ENCODE measurements around the gene BAZ2A. TPM values are rescaled to one million over a fixed set of nuclear protein-coding genes. Genes with fewer than 3 reads are reported as not detected.

The BAZ2A gene
- total RNA-seq, 2 experiments from 2014 or later: 40.6 to 139 TPM

- H3K9me3 ChIP-seq (ENCODE audit: low read length): no peaks in the 10 kb centered on the region
- no peaks in the 10 kb centered on the region for H3K9me2 ChIP-seq (ENCODE audit: insufficient read depth, low read length)
- no peak overlapping the region for H2AFZ ChIP-seq (ENCODE audit: low read length)
- no peak for DNase-seq (ENCODE audit: low spot score)
- H3K4me1 ChIP-seq (ENCODE audit: insufficient read depth, low read length, poor library complexity, severe bottlenecking): peaks cover 22% of the 10 kb centered on the region
- H3K4me3 ChIP-seq (ENCODE audit: low read depth, low read length, poor library complexity, severe bottlenecking): no peak overlapping the region
- ChIA-PET POLR2A (interaction anchor here (0.7 to 1.1 kb wide), 2 partner anchors 70 to 83 kb away, joined by 3 to 5 read pairs; partner anchors contain the start of gene RBMS2), CTCF (ENCODE audit: unreplicated experiment) (interaction anchor here (0.5 to 1.1 kb wide), 3 partner anchors 10 to 46 kb away, joined by 3 to 4 read pairs (median 3); no protein-coding TSS in a partner anchor)
- no peak overlapping the region for H3K27ac ChIP-seq (ENCODE audit: low read depth, low read length, poor library complexity, severe bottlenecking)
- H4K20me1 ChIP-seq (ENCODE audit: insufficient read depth, low read length): no peaks in the 10 kb centered on the region
- H3K79me2 ChIP-seq (ENCODE audit: insufficient read depth, low read depth, low read length): no peaks in the 10 kb centered on the region
- intact Hi-C loops (cut with micrococcal nuclease; ENCODE audit: unreplicated experiment): loop anchor here (5.0 kb wide), 1 partner anchor 79 kb away; no protein-coding TSS in a partner anchor
- BruUV-seq (replicated peaks): no TSS peak
- TF ChIP-seq CTCF (conservative IDR thresholded peaks at IDR 0.05; ENCODE audit: low read length) (no peak), EZH2phosphoT487 (IDR thresholded peaks at IDR 0.05; ENCODE audit: borderline replicate concordance, low read depth, low read length) (no peak)
- no peak overlapping the region for H3K4me2 ChIP-seq (ENCODE audit: low read length)
- H3K36me3 ChIP-seq (ENCODE audit: insufficient read depth, low read length): peaks cover 10% of the 10 kb centered on the region; the same call in 1 of the 2 replicates
Measured at GRCh38 chr12:56591126-56591525, 39.0 kb downstream of the BAZ2A start.

DNA sequence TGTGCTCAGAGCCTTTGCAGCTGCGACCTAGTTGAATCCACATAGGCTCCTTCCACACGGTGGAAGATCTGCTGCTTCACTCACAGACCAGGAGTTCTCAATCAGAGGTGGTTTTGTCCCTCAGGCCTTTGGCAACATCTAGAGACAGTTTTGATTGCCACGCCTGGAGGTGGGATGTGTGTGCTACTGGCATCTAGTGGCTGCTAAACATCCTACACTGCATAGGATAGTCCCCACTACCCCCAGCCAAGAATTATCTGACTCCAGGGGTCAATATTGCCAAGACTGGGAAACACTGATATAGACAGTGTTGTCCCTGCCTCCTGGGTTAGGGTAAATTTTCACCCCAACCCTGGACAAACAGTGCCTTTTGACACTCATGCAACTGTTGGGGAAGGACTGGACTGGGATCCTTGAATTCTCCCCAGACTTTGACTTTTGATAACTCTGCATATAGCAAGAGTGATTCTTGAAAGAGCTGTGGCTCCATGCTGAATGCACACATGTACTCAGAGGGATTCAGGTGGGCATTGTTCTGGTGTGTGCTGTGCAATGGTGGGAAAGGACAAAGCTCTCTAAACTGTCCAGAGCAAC is 39.8 kb downstream of the BAZ2A start:
- H4K20me1 ChIP-seq (ENCODE audit: insufficient read depth, low read length): no peaks in the 10 kb centered on the region
- peaks cover 20% of the 10 kb centered on the region for H3K4me1 ChIP-seq (ENCODE audit: insufficient read depth, low read length, poor library complexity, severe bottlenecking)
- no TSS peak for BruUV-seq (replicated peaks)
- no peak overlapping the region for H3K27ac ChIP-seq (ENCODE audit: low read depth, low read length, poor library complexity, severe bottlenecking)
- POLR2A ChIA-PET: interaction anchor here (1.1 kb wide), 1 partner anchor 69 kb away, joined by 3 read pairs; the partner anchor contains the start of gene RBMS2
- H2AFZ ChIP-seq (ENCODE audit: low read length): no peak overlapping the region
- intact Hi-C loops (cut with micrococcal nuclease; ENCODE audit: unreplicated experiment): loop anchor here (5.0 kb wide), 1 partner anchor 78 kb away; no protein-coding TSS in a partner anchor
- H3K36me3 ChIP-seq (ENCODE audit: insufficient read depth, low read length): peaks cover 5% of the 10 kb centered on the region; the same call in 1 of the 2 replicates
- DNase-seq (ENCODE audit: low spot score): peak; percentile 59
- no peaks in the 10 kb centered on the region for H3K9me3 ChIP-seq (ENCODE audit: low read length)
- no peak overlapping the region for H3K4me3 ChIP-seq (ENCODE audit: low read depth, low read length, poor library complexity, severe bottlenecking)
- no peak overlapping the region for H3K4me2 ChIP-seq (ENCODE audit: low read length)
- no peaks in the 10 kb centered on the region for H3K79me2 ChIP-seq (ENCODE audit: insufficient read depth, low read depth, low read length)
- H3K9me2 ChIP-seq (ENCODE audit: insufficient read depth, low read length): no peaks in the 10 kb centered on the region
- peak; percentile 82 for TF ChIP-seq CTCF (conservative IDR thresholded peaks at IDR 0.05; ENCODE audit: low read length)
- TF ChIP-seq EZH2phosphoT487 (IDR thresholded peaks at IDR 0.05; ENCODE audit: borderline replicate concordance, low read depth, low read length): no peak
- CTCF ChIA-PET (ENCODE audit: unreplicated experiment): interaction anchor here (0.5 to 1.1 kb wide), 3 partner anchors 9 to 46 kb away, joined by 3 to 4 read pairs (median 3); no protein-coding TSS in a partner anchor

DNA sequence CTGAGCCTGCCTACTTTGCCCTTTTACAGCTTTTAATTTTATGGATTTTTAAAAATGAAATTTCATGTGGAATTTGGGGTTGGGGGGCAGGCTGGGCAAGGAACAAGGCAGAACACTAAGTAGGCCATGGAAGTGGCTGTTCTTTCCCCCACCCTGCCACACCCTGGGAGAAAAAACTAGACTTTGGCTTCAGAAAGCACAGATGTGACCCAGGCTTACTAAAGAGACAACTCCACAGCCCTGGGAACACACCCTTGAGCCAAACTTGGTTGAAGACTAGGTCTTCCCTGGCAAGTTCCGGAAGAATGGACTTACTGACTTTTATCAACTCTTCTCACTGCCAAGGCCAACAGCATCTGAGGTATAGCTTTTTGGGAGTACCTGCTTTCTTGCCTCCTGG is 40.3 kb downstream of the BAZ2A start:
- H3K79me2 ChIP-seq (ENCODE audit: insufficient read depth, low read depth, low read length): no peaks in the 10 kb centered on the region
- H3K4me3 ChIP-seq (ENCODE audit: low read depth, low read length, poor library complexity, severe bottlenecking): no peak overlapping the region
- H2AFZ ChIP-seq (ENCODE audit: low read length): no peak overlapping the region
- no TSS peak for BruUV-seq (replicated peaks)
- no peaks in the 10 kb centered on the region for H4K20me1 ChIP-seq (ENCODE audit: insufficient read depth, low read length)
- H3K4me1 ChIP-seq (ENCODE audit: insufficient read depth, low read length, poor library complexity, severe bottlenecking): peaks cover 20% of the 10 kb centered on the region
- H3K9me2 ChIP-seq (ENCODE audit: insufficient read depth, low read length): no peaks in the 10 kb centered on the region
- H3K27ac ChIP-seq (ENCODE audit: low read depth, low read length, poor library complexity, severe bottlenecking): no peak overlapping the region
- no peak for DNase-seq (ENCODE audit: low spot score)
- peaks cover 3% of the 10 kb centered on the region; the same call in 1 of the 2 replicates for H3K36me3 ChIP-seq (ENCODE audit: insufficient read depth, low read length)
- no peak overlapping the region for H3K4me2 ChIP-seq (ENCODE audit: low read length)
- CTCF ChIA-PET (ENCODE audit: unreplicated experiment): interaction anchor here (1.1 kb wide), 1 partner anchor 47 kb away, joined by 3 read pairs; no protein-coding TSS in a partner anchor
- intact Hi-C loops (cut with micrococcal nuclease; ENCODE audit: unreplicated experiment): loop anchor here (5.0 kb wide), 1 partner anchor 77 kb away; no protein-coding TSS in a partner anchor
- no peak for TF ChIP-seq EZH2phosphoT487 (IDR thresholded peaks at IDR 0.05; ENCODE audit: borderline replicate concordance, low read depth, low read length)
- TF ChIP-seq CTCF (conservative IDR thresholded peaks at IDR 0.05; ENCODE audit: low read length): no peak
- no peaks in the 10 kb centered on the region for H3K9me3 ChIP-seq (ENCODE audit: low read length)
- POLR2A ChIA-PET: interaction anchor here (1.0 kb wide), 1 partner anchor 32 kb away, joined by 3 read pairs; no protein-coding TSS in a partner anchor
